HG02623 (cell line): Measurements from ENCODE around the gene SULT2B1.

Source experiments
- ATAC-seq: cut with Tn5 transposase; IDR thresholded peaks from one replicate; pipeline ENCODE4 v1.9.1; 2021; ENCODE audit warnings: moderate library complexity; ENCODE audit not compliant: unreplicated experiment

The SULT2B1 gene

DNA sequence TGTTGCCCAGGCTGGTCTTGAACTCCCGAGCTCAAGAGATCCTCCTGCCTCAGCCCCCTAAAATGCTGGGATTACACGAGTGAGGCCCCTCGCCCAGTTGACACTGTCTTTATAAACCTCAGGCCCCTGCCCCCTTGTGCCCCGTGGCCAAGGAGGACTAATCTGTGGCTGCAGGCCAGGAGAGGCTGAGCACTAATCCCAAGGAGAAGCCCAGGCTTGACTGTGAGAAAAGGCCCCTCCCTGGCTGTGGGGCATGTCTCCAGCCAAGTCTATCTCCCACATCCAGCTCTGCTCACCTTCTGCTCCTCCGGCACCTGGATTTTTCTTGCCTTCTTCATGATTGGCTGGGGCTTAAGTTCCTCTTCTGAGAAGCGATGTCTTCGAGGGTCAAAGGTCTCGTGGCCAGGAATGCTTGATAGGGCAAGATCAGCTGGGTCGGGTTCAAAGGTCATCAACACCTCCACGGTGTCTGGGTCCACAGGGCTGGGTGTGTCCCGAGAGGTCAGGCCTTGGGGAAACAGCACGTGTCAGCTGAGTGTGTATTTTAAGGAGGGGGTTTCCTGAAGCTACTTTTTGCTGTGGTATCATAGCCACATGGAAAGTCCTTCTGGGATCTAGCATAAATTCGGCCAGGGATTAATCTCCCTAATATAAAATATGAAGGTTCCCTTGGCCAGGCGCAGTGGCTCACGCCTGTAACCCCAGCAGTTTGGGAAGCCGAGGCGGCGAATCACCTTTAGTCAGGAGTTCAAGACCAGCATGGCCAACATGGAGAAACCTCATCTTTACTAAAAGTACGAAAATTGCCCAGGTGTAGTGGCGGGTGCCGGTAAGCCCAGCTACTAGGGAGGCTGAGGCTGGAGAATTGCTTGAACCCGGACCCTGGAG is 81.4 kb downstream of the SULT2B1 start:
- no peak for ATAC-seq

DNA sequence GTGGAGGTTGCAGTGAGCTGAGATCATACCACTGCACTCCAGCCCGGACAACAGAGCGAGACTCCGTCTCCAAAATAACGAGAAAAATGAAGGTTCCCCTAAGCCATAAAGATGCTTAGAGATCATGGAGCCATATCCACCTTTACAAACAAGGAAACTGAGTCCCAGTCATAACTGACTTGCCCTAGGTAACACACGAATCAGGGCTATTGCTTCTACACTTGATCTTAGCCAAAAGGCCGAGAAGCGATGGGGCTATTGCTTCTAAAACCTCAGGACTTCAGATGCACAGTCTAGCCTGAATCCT is 82.0 kb downstream of the SULT2B1 start:
- no peak for ATAC-seq

DNA sequence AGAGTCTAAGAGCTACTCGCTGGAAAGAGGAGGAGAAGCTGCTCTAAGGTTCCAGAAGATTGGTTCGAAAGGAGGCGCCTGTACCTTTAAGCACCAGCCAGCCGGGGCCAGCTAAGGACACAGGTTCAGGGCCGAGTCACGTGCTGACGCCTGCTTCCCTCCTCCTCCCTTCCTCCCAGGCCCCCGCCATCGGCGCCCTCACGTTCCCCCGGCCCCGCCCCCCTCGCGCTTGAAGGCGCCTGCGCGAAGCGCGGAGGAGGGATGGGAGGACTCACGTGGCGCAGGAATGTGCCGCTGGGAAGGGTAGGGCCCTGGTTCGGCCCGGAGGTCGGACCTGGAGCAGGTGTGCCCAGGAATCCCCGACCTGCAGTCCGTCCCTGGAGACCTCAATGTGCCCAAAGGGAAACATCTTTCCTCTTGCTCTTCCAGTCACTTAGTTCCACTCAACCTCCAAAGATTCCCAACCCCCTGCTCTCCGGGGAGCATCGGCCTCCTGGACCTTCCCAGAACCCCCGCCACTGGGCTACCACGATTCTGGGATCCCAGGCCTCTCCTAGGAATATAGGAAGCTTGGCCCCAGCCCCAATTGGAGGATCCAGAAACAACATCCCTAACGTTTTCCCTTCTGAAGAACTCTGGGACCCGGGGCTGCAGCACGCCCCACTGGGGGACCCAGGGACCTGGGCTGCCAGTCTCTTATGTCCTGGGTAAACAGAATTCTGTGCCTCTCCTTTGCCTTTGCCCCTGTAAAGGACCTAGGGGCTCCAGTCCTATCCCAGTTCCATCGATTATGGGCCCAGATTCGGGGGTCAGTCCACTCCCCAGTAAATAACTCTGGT is 82.7 kb downstream of the SULT2B1 start:
- peak; percentile 28 for ATAC-seq

GRCh38 chr19:48635263-48635965 is 83.4 kb downstream of the SULT2B1 start:
- no peak for ATAC-seq

DNA sequence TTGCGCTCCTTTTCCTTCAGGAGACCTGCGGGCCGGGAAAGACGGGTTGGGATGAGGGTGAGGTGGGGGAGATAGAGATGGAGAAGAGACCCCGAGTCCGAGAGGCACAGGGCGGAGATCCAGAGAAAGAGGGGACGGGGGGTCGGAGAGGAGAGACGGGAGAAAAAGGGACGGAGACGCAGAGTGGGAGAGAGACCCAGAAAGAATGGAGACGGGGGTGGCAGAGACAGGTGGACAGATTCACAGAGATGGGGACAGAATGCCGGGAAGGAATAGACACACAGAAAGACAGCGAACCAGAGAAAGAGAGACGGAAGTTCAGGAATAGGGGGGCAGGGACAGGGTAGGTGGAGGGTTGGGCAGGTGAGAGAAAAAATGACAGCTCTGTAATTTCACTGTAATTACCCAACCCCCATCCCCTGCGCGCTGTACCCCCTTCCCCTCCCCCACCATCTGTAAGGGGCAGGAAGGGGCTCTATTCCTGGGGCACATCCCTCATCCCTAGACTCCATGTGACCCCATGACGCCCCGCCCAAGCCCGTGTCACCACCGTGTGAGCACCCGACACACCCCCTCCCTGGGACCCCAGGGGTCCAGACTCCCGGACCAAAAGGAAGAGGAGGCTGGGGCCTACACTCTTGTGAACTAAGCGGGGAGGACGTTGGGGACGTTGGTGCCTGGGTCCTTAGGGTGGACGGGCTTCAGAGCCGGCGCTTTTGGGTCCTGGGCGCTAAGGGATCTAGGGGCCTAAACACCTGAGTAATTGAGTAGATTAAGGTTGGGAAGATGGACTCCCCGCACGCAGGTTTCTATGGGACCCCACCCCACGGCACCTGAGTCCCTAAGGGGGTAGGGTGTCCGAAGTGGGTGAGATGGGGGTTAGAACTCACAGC is 84.2 kb downstream of the SULT2B1 start:
- ATAC-seq = no peak

DNA sequence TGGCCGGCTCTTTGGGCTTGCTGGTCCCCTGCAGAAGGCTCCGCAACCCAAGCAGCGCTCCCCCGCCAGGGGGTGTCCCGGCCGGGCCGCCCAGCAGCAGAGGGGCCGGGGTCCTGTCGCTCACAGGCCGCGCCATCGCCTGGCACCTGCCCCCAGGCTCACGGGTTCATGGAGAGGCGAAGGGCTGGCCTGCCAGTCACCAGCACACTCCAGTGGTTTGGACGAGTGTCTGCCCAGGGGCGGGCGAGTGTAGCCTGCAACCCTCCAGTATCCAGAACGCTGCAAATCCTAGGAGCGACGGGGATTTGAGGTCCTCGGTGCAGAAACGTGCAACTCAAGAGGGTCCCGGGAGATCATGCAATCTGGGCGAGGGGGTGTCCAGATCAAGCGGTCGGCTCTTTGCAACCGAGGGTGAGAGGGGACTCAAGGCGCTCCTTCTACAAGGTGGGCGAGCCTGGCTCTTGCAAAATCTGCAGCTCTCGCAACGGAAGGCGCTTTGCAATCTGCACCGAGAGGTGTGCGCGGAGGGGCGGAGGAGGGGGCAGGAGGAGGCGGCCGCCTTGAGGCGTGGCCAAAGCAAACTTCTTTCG is 85.0 kb downstream of the SULT2B1 start, which contains the start of gene DBP:
TSS of gene DBP (minus strand) at position 521 of the 590 bp plus-strand sequence. CDS start at position 136, 385 bp downstream.
- no peak for ATAC-seq

GRCh38 chr19:48637449-48637947 is 85.5 kb downstream of the SULT2B1 start:
- peak; percentile 65 for ATAC-seq

GRCh38 chr19:48637948-48638830 is 86.2 kb downstream of the SULT2B1 start:
- ATAC-seq = peak; percentile 8

DNA sequence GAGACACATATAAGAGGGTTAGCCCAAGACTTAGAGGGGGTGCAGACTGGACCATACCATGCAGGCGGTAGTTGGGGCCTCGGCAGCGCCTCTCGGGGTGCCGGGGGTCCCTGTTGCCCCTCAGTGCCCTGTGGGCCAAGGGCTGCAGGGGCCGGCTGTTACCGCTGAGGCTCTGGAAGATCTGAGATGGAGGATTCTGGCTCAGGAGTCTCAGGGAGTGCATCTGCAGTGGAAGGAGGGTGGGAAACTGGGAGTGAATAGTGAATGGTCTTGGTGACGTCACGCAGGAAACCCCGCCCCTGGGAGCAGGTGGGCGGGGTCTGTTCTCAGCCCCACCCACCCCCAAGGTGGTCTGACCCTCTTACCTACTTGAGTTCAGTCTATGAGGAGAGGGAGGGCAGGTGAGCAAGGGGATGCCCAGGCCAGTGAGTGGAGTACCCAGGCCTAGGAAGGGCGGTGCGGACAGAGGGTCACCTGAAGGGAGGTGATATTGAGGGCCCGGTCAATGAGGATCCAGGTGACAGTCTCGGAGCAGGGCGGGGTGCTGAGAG is 86.9 kb downstream of the SULT2B1 start:
- no peak for ATAC-seq

DNA sequence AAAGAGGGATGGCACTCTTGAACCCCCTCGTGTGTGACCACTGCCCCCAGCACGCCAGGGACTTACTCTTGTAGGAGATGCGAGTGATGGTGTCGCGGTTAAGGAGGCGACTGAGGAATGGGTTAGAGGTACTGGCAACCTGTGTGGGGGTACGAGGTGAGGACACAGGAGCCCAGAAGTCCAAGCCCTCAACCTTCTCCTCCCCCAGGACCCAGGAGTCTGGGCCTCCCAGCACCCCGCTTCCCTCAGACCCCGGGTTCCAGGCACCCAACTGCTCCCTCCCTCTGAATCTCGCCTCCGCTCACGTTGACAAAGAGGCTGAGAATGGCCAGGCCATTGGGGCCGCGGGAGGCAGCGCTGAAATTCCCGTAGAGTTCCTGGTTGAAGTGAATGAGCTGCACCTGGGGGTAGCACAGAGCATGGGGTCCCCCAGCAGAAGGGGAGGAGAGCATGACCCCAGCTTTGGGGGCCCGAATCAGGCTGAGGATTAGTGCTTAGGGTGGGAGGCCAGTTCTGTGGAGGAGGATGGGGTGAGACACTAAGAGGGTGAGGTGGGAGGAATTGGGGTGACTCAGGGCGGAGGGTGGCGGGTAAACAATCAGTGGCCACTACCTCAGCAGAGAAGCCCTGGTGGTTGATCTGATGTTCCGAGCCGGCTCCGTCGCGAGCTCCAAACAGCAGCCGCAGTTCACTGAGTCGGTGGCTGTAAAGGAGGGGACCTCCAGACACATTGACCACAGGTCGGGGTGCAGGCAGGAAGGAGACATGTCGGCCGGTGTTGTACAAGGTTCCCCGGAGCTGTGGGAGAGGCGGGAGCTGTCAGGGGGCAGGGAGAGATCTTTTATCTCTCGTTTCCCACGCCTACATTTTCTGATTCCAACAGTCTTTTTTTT is 87.8 kb downstream of the SULT2B1 start:
- ATAC-seq = no peak

- no peak for ATAC-seq
Observed at GRCh38 chr19:48641850-48642249, 89.9 kb downstream of the SULT2B1 start.

GRCh38 chr19:48642862-48643261 is 90.9 kb downstream of the SULT2B1 start:
- ATAC-seq = no peak

- no peak for ATAC-seq
Observed at GRCh38 chr19:48644355-48644754, 92.4 kb downstream of the SULT2B1 start.

- no peak for ATAC-seq
Observed at GRCh38 chr19:48644839-48645619, 93.1 kb downstream of the SULT2B1 start.

- ATAC-seq = no peak
Observed at GRCh38 chr19:48645620-48646000, 93.6 kb downstream of the SULT2B1 start.

GRCh38 chr19:48646001-48646721 is 94.2 kb downstream of the SULT2B1 start, which contains the start of gene CA11:
CA11 (minus strand) TSS chr19:48646187; CDS start chr19:48645632, 555 bp downstream.
- peak; percentile 78 for ATAC-seq
